HG02884 (cell line): ENCODE results near the gene KLK7.
"Not testable (repeated sequence)": the region's sequence is repeated elsewhere in the genome, so short reads cannot be mapped to it uniquely, and the experiment has no call there.

ENCODE experiments used
- ATAC-seq: cut with Tn5 transposase; IDR thresholded peaks from one replicate; pipeline ENCODE4 v1.9.1; 2021; ENCODE audit warnings: mild to moderate bottlenecking, moderate library complexity; ENCODE audit not compliant: unreplicated experiment

KLK7 gene

DNA sequence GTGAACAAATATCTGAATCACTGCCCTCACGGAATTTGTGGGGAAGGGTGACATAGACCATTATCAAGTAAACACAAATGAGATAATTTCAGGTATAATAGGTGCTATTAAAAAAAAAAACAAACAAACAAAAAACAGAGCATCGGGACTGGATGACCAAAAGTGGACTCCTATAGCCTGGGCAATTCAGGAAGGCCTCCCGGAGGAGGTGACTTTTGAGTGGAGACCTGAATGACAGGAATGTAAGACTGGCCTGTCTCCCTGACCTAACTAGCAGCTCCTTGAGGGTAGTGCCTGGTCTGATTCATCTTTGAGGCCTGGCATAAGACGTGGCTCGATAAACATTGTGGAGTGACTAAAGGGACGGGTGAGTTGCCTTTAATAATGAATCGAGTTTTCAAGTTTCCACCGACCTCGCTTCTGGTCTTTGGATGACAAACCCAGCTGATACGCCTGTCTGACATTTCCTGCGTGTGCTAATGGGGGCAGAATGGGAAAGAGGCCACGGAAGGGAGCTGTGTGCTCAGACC, 29.0 kb upstream of the KLK7 start:
- no peak for ATAC-seq

DNA sequence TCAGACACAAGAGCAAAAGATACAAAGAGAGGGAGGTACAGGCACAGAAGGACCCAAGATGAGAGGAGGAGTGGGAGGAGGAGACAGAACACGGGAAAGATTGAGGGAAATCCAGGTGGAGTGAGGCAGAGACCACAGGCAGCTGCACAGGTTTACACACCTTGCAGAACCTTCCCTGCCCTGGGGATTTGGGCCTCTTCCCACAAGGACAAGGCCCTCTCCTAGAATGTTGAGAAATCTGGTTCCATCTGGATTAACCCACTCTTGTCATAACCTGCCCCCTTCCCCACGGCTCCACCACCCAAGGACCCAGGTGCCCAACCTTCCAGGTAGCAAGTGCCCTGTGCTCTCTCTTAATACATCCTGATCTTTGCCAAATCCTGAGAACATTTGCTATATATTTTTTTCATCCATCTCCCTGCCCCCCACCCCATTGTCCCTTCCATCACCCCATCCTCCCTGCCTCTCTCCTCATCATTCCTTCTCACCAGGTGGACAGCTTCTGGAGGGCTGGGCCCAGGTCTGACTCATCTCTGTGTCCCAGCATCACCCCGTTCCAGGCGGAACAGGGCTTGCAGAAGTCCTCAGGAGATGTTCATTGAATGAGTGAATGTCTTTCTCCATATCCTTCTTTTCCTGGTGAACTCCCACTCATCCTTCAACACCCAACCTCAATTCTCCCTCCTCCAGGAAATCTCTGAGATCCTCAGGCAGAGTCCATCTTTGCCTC, 26.5 kb upstream of the KLK7 start:
- no peak for ATAC-seq

DNA sequence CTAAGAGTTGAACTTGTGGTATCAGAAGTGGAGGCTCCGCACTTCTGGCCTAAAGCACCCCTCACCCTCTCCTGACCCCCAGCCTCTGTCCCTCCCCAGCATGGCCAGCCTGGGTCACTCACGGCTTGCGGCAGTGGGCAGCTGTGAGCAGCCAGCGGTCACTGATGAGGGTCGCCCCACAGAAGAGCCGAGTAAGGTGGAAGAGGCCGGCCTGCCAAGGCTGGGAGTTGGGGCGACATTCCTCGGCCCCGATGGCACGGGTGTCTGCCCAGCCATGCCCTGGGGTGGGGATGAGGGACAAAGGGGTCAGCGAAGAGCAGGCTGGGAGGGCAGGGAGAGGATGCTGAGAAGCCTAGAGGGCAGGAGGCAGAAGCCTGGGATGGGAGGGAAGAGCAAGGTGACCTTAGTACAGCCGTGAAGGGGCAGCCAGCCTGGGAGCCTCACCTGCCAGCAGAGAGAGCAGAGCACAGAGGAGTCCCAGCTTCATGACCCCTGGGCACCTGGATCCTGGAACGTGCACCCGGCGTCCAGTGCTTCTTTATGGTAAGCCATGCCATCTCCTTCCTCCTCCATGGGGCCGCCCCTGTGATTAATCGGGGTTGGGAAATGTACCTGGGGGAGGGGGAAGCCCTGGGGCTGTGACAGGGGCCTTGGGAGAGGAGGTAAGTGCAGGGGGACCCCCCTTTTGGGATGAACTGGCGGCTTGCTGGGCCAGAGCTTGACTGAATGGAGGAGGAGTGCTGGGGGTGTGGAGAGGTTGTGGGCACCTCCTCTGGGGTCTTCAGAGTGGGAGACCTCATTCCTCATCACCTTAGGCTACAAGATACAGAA, 25.6 kb upstream of the KLK7 start:
- ATAC-seq = no peak

DNA sequence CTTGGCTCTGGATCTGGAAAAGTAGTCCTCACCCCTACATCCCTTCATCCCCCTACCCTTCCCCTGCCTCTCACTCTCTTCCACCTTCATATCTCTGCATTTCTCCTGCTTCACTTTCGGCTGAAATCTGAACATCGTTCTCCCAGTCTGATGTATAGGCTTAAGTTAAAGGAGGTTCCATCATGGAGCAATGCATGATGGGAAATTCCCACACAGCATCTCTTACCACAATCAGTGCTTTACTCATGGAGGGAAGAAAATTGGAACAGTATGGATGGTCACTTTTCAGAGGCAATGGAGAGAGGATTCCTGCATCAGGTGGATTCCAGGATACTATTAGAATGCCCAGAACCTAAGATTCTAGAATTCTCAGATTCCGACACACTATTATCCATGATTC, 23.8 kb upstream of the KLK7 start:
- ATAC-seq = no peak

DNA sequence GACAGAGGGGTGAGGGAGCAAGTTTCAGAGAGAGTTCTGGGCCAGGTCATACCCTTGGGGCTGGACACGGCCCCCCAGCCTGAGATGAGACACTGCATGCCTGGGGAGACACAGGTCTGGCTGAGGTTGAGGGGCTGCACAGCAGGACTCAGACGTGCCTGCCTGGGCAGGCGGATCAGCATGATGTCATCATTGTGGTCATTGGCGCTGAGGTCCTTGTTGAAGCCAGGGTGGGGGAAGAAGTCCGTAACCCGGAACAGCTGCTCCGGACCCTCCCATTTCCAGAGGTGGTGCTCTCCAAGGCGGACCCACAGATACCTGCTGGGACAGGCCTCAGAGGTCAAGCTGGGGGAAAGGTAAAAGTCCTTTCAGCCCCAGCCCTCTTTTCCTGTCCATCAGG, 22.7 kb upstream of the KLK7 start:
- ATAC-seq = no peak

DNA sequence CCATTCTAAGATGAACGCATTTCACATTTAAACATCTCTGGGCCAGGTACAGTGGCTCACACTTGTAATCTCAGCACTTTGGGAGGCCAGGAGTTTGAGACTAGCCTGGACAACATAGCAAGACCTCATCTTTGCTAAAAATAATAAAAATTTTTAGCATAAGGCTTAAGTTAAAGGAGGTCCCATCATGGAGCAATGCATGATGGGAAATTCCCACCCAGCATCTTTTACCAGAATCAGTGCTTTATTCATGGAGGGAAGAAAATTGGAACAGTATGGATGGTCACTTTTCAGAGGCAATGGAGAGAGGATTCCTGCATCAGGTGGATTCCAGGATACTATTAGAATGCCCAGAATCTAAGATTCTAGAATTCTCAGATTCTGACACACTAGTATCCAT, 21.5 kb upstream of the KLK7 start:
- no peak for ATAC-seq

DNA sequence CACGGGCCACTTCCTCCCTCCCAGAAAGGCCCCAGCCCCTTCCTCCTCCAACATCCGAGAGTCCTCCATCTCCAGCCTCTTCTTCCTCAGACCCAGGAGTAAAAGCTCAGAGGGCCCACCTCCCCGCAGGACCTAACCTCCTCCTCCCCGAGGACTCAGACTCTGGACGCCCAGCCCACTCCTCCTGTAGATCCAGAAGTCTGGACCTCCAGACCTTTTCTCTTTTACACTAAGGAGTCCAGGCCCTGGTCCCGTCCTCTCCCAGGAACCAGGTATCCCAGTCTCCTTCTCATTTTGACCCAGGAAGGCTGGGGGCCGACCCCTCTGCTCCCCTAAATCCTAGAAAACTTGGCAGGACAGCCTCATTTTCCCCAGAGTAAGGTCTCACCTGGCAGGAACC, 19.6 kb upstream of the KLK7 start:
- ATAC-seq = no peak

DNA sequence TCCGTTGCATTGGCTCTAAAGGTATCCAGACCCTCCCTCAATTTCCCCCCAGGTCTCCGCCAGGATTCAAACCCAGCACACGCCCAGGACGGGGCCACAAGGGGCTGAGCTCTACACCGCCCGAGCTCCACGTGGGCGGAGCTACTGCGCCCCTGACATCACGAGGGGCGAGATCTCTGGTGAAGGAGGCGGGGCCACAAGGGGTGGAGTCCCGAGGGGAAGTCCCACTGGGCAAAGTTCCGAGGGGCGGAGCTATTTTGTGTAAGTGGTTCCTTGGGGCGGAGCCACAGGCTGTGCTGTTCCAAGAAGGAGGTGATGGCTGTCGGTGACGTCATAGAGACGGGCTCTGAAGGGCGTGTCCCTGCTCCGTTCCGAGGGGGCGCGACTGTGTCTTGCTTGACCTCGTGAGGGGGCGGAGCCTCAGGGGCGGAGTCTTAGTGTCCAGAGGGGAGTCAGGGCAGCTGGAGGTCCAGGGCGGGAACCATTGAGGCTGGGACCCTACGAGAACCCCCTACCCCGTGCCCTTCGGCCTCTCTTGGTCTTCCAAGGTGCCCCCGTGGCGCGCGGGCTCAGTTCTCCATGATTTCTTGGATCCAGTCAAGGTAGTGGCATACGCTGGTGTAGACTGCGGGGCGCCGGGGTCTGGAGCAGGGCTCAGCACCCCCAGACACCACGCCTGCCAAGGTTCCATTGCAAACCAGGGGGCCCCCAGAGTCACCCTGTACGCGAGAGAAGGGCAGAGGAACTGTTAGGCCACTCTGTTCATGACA, 19.0 kb upstream of the KLK7 start:
- ATAC-seq = no peak

DNA sequence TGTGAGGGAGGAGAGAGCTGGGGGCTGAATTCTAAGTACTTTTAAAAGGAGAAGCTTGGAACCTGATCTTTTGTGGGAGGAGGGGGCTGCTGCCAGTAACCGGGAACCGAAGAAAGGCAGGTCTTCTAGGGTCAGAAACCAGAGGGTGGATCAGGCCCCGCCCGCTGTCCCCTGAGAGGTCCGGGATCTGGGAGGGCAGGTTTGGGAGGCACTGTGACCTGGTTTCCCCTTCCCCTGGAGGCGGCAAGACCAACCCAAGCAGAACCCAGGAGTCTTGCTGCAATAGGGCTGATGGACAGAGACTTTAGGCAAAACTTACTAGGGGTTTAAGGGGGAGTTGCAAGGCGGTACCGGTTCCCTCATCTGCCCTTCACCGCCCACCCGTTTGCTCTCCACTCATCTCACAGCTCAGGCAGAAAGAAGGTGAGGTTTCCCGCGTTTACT, 18.4 kb upstream of the KLK7 start:
- no peak for ATAC-seq

DNA sequence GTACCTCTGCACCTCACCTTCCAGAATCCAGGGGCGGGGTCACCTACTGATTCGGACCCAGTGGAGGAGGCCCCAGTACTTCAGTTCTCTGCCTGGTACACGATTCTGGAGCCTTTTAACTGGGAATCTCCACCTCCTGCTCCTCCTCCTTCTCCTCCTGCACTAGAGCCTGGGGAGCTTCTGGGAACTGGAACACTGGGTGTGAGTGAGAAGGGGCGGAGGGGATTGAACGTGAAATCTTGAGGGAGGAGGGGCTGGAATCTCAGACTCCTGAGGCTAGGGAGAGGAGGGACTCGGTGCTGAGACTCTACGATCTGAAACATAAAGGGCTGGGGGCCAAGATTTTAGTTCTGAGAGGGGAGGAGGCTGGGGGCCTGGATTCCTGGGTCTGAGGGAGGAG, 17.8 kb upstream of the KLK7 start, which contains the start of gene KLK8:
TSS of gene KLK8 (minus strand) at position 90 of the 400 bp plus-strand sequence. CDS start 437 bp downstream, outside the sequence.
- ATAC-seq = no peak

DNA sequence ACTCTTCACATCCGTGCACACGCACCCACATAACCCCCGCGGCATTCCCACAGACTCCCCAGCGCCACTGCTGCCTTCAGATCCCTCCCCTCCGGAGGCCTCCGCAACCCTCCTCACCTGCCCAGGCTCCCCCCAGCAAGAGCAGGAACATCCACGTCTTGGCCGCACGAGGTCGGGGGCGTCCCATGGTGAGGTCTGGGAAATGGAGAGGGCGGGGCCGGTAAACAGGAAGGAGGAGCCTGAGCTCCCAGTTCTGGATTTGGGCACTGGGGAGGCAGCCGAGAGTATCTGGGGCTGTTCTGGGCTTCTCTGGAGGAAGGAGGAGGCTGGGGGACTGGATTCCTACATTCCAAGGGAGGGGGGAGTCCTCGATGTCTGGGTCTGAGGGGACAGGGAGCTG, 17.3 kb upstream of the KLK7 start:
- no peak for ATAC-seq

DNA sequence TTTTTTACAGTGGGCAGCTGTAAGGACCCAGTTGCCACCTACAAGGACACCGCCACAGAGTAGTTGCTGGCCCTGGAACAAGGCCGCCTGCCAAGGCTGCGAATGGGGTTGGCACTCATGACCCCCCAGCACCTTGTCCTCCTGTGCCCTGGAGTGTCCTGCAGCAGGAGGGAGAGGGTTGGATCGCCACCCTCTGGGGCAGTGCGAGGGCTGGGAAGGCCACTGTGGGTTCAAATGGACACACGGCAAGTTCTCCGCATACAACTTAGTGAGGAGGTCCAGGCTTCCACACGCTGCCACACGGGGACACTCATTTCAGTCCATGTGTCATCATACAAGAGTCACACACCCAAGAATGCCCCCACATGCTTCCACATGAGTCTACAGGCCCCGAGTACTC, 16.7 kb upstream of the KLK7 start:
- ATAC-seq = no peak

DNA sequence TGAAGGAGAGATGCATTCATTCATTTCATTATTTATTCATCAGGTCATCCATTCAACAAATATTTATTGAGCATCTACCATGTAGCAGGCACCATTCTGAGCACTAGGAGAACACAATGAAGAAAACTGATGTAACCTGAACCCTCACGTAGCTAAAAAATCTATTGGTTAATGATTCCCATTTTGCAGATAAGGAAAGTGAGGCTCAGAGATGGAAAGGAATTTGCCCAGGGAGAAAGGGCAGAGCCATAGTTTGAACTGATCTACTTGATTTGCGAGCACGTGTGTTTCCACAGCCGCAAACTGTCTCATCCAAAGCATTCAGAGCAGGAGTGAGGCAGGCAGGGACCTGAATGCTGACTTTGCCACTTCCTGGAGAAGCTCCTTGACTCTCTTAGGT, 15.0 kb upstream of the KLK7 start:
- no peak for ATAC-seq

DNA sequence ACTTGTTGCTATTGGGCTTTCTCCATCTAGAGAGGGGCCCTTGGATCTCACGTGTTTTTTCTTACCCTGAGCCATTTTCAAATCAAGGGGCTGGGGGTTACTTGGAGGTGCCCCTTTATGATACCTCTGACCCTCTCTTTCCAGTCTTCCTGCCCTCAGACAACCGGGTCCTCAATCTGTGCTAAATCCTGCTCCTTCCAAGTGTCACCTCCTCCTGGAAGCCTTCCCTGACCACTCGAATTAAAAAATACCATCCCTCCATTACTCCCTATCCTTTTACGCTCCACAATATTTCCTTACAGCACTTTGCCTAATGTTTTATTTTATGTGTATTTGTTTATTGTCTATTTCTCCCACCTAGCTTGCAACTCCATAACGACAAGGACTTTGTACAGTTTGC, 14.3 kb upstream of the KLK7 start:
- ATAC-seq = no peak

DNA sequence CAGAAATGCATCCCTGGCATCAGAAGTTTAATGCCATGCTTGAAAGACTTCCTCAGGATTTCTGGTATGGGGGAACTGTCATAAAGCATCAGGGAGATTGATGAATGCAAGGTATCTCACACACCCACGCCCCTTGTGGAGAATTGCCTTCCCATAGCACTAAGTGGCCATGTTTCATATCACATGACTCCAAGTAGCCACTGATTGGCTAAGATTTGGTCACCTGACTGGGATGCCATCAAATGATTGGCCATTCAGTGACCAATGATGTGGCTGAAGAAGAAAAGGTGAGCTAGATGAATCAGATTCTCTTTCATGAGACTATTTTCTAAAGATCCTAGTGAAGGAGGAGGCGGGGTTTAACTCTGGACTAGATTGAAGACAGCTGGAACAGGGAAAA, 10.4 kb upstream of the KLK7 start:
- ATAC-seq = no peak

DNA sequence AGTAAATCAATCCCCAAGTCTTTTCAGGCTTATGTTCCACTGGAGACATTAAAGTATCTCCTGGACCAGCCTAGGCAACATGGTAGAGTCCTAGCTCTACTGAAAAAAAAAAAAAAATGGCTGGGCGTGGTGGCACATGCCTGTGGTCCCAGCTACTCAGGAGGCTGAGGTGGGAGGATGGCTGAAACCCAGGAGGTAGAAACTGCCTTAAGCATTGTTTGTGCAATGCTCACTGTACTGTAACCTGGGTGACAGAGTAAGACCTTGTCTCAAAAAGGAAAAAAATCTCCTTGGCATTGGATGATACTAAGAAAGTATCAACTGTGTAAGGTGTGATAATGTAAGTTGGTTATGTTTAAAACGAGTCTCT, 8.9 kb upstream of the KLK7 start:
- ATAC-seq = no peak

DNA sequence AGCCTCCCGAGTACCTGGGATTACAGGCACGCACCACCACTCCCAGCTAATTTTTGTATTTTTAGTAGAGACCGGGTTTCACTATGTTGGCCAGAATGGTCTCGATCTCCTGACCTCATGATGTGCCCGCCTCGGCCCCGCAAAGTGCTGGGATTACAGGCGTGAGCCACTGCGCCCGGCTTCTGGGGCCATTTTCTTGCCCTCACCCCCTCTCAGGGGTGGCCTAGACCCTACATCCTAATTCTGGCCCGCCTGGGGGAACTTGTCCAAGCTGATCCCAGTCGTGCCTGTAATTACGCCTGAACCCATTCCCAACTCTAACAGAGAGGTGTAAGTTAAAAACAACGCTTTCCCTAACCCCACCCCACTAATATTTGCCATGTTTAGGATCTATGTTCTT, 699 bp upstream of the KLK7 start:
- not testable (repeated sequence) for ATAC-seq

DNA sequence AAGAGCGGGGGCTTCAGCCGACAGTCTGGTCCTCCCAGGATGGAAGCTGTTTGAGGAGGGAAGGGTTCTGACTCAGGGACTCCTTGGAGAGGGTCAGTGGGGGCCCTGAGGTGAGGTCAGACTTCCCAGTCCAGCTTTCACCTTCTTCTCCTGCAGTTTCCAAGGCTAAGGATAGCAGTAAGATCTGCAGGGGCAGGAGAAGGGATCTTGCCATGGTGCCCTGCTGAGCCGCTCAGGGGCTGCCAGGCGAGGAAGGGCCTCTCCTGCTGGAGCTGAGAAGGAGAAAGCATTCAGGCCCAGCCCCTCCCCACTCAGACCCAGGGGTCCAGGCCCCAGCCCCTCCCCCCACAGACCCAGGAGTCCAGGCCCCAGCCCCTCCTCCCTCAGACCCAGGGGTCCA, 1.5 kb downstream of the KLK7 start:
- no peak for ATAC-seq

DNA sequence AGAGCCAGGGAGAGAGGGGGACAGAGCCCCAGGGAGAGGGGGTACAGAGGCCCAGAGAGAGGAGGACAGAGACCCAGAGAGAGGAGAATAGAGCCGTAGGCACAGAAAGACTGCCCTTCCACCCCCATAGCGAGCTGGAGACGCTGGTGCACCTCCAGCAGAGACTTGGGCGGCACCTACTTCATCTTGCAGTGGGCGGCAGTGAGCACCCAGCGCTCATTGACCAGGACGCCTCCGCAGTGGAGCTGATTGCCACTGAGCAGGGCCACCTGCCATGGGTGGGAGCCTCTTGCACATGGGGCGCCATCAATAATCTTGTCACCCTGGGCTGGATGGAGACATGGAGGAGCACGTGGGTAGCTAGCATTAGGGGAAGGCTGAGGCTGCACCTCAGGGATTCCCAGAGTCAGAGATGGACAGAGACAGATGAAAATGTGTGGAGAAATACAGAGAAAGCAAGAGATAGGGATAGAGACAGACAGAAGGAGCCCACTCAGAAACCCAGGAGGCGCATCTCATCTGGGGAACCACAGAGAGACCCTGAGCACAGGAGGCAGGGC, 2.0 kb downstream of the KLK7 start:
- no peak for ATAC-seq

DNA sequence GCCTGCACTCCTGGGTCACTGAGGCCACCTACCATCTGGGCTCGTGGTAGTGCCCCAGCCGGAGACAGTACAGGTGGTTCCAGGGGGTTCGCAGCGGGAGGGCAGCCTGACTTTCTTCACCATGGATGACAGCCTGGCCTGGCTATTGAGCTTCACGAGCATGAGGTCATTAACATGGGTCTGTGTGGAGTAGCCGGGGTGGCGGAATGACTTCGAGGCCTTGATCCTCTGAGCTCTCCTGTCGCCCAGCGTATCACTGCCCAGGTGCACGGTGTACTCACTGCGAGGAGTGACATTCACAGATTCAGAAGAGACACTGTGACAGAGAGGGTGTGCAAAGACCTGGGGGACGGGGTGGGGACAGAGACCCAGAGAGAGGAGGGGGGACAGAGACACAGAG, 3.5 kb downstream of the KLK7 start:
- no peak for ATAC-seq

DNA sequence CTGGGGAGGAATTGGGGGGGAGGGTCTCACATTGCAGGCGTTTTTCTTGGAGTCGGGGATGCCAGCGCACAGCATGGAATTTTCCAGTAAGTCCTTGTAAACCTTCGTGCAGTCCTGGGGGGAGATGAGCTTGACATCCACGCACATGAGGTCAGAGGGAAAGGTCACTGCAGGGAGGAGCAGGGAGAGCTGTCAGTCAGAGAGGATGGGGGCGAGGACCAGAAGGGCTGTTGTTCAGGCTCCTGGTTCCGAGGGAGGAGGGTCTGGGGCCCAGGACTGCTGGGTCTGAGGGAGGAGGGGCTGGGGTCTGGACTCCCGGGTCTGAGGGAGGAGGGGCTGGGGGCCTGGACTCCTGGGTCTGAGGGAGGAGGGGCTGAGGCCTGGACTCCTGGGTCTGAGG, 4.0 kb downstream of the KLK7 start:
- ATAC-seq = no peak
